ENCODE measurements around the gene ZNF35. TPM values are rescaled to one million over a fixed set of nuclear protein-coding genes. Genes with fewer than 3 reads are reported as not detected.

Gene ZNF35
- total and polyA plus RNA-seq, 2 of the 8 experiments (the other 6 are each of a cell fraction or from before 2014, with no cell fraction given), result 2.9 to 20.0 TPM

DNA sequence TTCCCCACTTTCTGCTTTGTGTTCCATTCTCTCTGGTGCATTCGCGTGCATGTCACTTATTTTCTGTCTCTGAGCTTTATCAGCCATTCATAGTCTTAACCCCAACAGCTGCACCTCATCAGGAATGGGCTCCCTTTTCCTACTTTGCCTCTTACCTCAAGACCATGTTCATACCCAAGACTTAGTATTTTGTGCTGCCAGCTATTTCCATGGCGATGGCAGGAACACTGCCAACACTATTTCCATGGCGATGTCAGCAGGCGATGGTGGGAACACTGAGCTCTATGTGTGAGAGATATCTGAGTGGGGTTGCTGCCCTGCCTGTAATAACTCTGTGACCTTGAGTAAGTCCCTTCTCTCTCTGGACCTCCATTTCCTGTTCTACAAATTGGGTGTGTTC lies 5.5 kb downstream of the ZNF35 start:
- H3K4me2 ChIP-seq (ENCODE audit: insufficient read depth in 1 of 2, low read depth in 2 of 2, low read length in 2 of 2), result no peak overlapping the region
- H3K27me3 ChIP-seq (replicated peaks in 1 of 4; ENCODE audit: control insufficient read depth in 3 of 4, extremely low read depth in 1 of 4, insufficient read depth in 3 of 4, low read length in 3 of 4), result no peaks in the 10 kb centered on the region
- WGBS, 2 experiments (ENCODE audit: extremely low coverage in 1 of 2, insufficient coverage in 1 of 2, insufficient read length in 1 of 2, insufficient replicate concordance in 2 of 2, low coverage in 1 of 2, low lambda C conversion rate in 2 of 2, missing lambda C conversion rate in 1 of 2), result 95% methylated on average over 5 of the region's 5 CpGs; no CpG with 5 or more reads in 1 of the 2 experiments
- no peak overlapping the region for H2AFZ ChIP-seq (ENCODE audit: low read length)
- peaks cover 13 to 72% (median 55%) of the 10 kb centered on the region in 4 experiments for H3K36me3 ChIP-seq (ENCODE audit: control insufficient read depth in 2 of 4, insufficient read depth in 4 of 4, low read length in 3 of 4)
- CTCF ChIA-PET (ENCODE audit: partially characterized antibody), result interaction anchor here (0.9 kb wide), 1 partner anchor 73 kb away, joined by 3 read pairs; no protein-coding TSS in a partner anchor
- no peak overlapping the region for H3K4me3 ChIP-seq (ENCODE audit: extremely low read depth in 1 of 4, insufficient read depth in 2 of 4, low read depth in 3 of 4, low read length in 4 of 4)
- no peak overlapping the region for H2AK5ac ChIP-seq (ENCODE audit: low read depth, low read length)
- DNase-seq (ENCODE audit: low read depth in 1 of 2, low spot score in 2 of 2) (no peak), FAIRE-seq (no peak)
- no peaks in the 10 kb centered on the region for H3K4me1 ChIP-seq (replicated peaks in 1 of 4; ENCODE audit: control insufficient read depth in 3 of 4, insufficient read depth in 4 of 4, low read length in 3 of 4)
- H3K9me3 ChIP-seq (ENCODE audit: insufficient read depth in 2 of 2, low read depth in 1 of 2, low read length in 1 of 2), result peaks cover 4 to 5% of the 10 kb centered on the region in 2 experiments; a peak in 2 of 4 replicates
- POLR2A ChIA-PET (ENCODE audit: partially characterized antibody), result interaction anchor here (1.1 to 1.3 kb wide), 2 partner anchors 16 to 72 kb away, joined by 3 read pairs; no protein-coding TSS in a partner anchor
- no peak overlapping the region for H3K27ac ChIP-seq (ENCODE audit: low read depth, low read length)
- H2BK12ac ChIP-seq (ENCODE audit: low read depth, low read length), result no peak overlapping the region
- no peak overlapping the region for H3K14ac ChIP-seq (ENCODE audit: insufficient read length)
- no peak overlapping the region for H2BK20ac ChIP-seq (ENCODE audit: low read length)
- H3K18ac ChIP-seq (ENCODE audit: extremely low read depth, low read length), result no peak overlapping the region
- H2BK15ac ChIP-seq (ENCODE audit: low read length), result no peak overlapping the region
- H3K79me2 ChIP-seq (ENCODE audit: control insufficient read depth in 1 of 2, insufficient read depth in 2 of 2, low read length in 2 of 2), result peaks cover 0 to 17% of the 10 kb centered on the region in 2 experiments; a peak in 2 of 4 replicates
- H2BK120ac ChIP-seq (replicated peaks; ENCODE audit: low read depth, low read length), result no peak overlapping the region
- H3K23ac ChIP-seq (ENCODE audit: insufficient read length), result no peak overlapping the region
- no peak overlapping the region for H3K4ac ChIP-seq (replicated peaks; ENCODE audit: insufficient read length, low read depth, low read length)
- no peak overlapping the region for H4K91ac ChIP-seq (replicated peaks; ENCODE audit: insufficient read length, low read length)
- no peak overlapping the region for H3K9ac ChIP-seq (replicated peaks in 1 of 4; ENCODE audit: extremely low read depth in 1 of 4, low read depth in 3 of 4, low read length in 3 of 4)
- no peak overlapping the region for H3K56ac ChIP-seq (replicated peaks; ENCODE audit: insufficient read length, low read depth, low read length)
- H3K23me2 ChIP-seq (ENCODE audit: low read depth, low read length), result no peaks in the 10 kb centered on the region
- no peaks in the 10 kb centered on the region for H4K20me1 ChIP-seq (replicated peaks in 1 of 2; ENCODE audit: control insufficient read depth in 1 of 2, insufficient read depth in 2 of 2, low read length in 2 of 2)
- no peak overlapping the region for H4K5ac ChIP-seq (ENCODE audit: insufficient read length, low read depth, low read length)
- no peak overlapping the region for H4K8ac ChIP-seq (ENCODE audit: extremely low read depth, insufficient read depth, low read length)
- H3K79me1 ChIP-seq (ENCODE audit: low read depth, low read length), result no peaks in the 10 kb centered on the region; the same call in 1 of the 2 replicates
- H2BK5ac ChIP-seq (ENCODE audit: low read depth, low read length), result no peak overlapping the region
- TF ChIP-seq POLR2A (IDR thresholded peaks at IDR 0.05; ENCODE audit: control extremely low read depth in 1 of 2, low read depth in 2 of 2, low read length in 2 of 2) (no peak), RAD21 (IDR thresholded peaks at IDR 0.05 in 1 of 2, conservative IDR thresholded peaks at IDR 0.05 in 1 of 2; ENCODE audit: low read depth in 2 of 2, low read length in 2 of 2) (no peak), RXRA (IDR thresholded peaks at IDR 0.05; ENCODE audit: insufficient read depth, low read depth, low read length) (no peak), NRF1 (IDR thresholded peaks at IDR 0.05; ENCODE audit: low read depth, low read length) (no peak), HDAC2 (IDR thresholded peaks at IDR 0.05; ENCODE audit: borderline replicate concordance in 1 of 2, low read depth in 2 of 2, low read length in 2 of 2) (no peak), SIRT6 (IDR thresholded peaks at IDR 0.05; ENCODE audit: low read length) (no peak), POU5F1 (IDR thresholded peaks at IDR 0.05; ENCODE audit: low read depth, low read length) (no peak), SAP30 (IDR thresholded peaks at IDR 0.05; ENCODE audit: insufficient read depth, insufficient replicate concordance, low read length) (no peak), HDAC6 (IDR thresholded peaks at IDR 0.05; ENCODE audit: low read depth, low read length) (no peak), CTBP2 (IDR thresholded peaks at IDR 0.05; ENCODE audit: borderline replicate concordance, insufficient read depth, insufficient read length, low read length) (no peak), RBBP5 (IDR thresholded peaks at IDR 0.05; ENCODE audit: borderline replicate concordance, low read depth, low read length) (no peak), CREB1 (IDR thresholded peaks at IDR 0.05) (no peak)
- TF ChIP-seq, protein P1, sequence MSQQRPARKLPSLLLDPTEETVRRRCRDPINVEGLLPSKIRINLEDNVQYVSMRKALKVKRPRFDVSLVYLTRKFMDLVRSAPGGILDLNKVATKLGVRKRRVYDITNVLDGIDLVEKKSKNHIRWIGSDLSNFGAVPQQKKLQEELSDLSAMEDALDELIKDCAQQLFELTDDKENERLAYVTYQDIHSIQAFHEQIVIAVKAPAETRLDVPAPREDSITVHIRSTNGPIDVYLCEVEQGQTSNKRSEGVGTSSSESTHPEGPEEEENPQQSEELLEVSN (IDR thresholded peaks at IDR 0.05), result no peak

Measured in H1 (cell line).